HUES64 (cell line): ENCODE measurements around the gene AKNA.

Experiments
- H3K27ac ChIP-seq: 2 replicates; pipeline ENCODE4 v1.7.0; 2013; ENCODE audit warnings: low read depth, low read length, inconsistent platforms
- H3K27me3 ChIP-seq: 2 replicates; pipeline ENCODE4 v1.6.1; 2013; ENCODE audit warnings: mild to moderate bottlenecking, low read length; ENCODE audit not compliant: insufficient read depth
- H3K36me3 ChIP-seq: 2 replicates; pipeline ENCODE4 v1.6.1; 2013; ENCODE audit warnings: mild to moderate bottlenecking, low read length; ENCODE audit not compliant: insufficient read depth
- H3K4me1 ChIP-seq: 2 replicates; pipeline ENCODE4 v1.6.1; 2013; ENCODE audit warnings: mild to moderate bottlenecking, low read length, moderate library complexity; ENCODE audit not compliant: insufficient read depth
- H3K4me3 ChIP-seq: 2 replicates; pipeline ENCODE4 v1.5.1; 2013; ENCODE audit warnings: mild to moderate bottlenecking, low read length, moderate library complexity
- H3K9ac ChIP-seq: 2 replicates; pipeline ENCODE4 v1.6.1; 2013; ENCODE audit warnings: mild to moderate bottlenecking, low read depth, low read length
- H3K9me3 ChIP-seq: 2 replicates; pipeline ENCODE4 v1.6.1; 2013; ENCODE audit warnings: low read depth, low read length; ENCODE audit not compliant: insufficient read depth
- WGBS: fragments of 150-250, 120-280 bp; methylation state at CpG from one replicate; pipeline ENCODE4 v1.1.7; 2013; ENCODE audit warnings: missing lambda C conversion rate; 5-methylcytosine and 5-hydroxymethylcytosine counted together

The AKNA gene

DNA sequence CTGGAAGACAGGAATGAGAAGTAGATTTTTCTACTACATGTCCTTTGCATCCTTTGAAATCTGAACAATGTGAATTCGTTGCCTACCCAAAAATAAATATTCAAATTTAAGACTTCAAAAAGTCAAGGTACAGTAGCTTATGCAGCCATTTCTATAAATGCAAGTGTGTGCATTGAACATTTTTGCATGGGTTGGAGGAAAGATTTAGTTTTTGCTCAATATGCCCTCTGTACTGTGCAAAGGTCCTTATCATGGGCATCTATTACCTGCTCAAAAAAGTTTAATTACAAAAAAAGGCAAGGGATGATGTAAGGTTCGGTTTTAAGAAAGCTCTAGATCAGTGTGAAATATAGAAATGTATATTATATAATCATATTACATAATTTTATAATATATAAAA, 22.6 kb downstream of the AKNA start:
- H3K36me3 ChIP-seq: peaks cover 67% of the 10 kb centered on the region
- H3K4me3 ChIP-seq: no peak overlapping the region
- no peak overlapping the region for H3K27ac ChIP-seq
- peaks cover 8% of the 10 kb centered on the region for H3K4me1 ChIP-seq
- H3K27me3 ChIP-seq: no peaks in the 10 kb centered on the region
- no peaks in the 10 kb centered on the region for H3K9me3 ChIP-seq
- no peak overlapping the region for H3K9ac ChIP-seq
- WGBS: 71% methylated on average over 1 of the region's 2 CpGs

DNA sequence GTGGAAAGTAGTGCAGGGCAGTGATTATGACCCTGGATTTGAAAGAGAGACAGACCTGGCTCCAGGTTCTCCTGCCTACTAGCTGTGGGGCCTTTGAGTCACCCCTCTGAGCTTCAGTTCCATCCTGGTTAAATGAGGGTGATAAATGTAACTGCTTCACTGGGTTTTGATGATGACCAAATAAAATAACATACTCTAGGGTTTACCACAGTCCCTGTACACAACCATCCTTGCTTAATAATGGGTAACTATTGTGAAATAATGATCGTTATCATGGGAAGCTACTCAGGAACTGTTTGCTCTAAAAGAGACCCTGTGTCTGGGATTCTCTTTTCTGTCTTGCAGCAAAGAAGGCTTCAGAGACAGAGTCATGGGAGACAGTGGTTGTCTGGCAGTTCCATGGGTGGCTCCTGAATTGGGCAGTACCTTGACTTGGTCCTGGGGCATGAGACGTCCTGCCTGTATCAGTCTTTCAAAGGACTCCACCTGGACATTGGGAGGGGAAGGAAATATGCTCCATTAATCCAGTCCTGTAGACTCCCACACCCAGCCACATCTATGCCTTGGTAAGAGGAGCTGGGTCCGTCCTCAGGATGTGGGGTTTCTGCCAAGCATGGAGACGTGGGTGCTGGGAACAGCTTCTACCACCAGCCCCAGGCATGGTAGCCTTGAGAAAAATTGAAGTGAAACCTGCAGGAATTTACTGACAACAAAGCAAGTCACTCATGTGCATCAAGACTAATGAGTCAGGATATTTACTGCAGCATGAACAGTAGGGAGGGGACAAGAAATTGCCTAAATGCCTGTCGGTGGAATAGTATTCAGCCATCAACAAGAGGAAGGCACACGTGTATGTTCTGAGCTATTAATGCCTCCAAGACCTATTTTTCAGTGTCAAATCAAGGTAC, 23.4 kb downstream of the AKNA start:
- no peak overlapping the region for H3K4me3 ChIP-seq
- no peaks in the 10 kb centered on the region for H3K27me3 ChIP-seq
- H3K36me3 ChIP-seq: peaks cover 75% of the 10 kb centered on the region
- no peaks in the 10 kb centered on the region for H3K4me1 ChIP-seq
- H3K9me3 ChIP-seq: no peaks in the 10 kb centered on the region
- WGBS: 92% methylated on average over 6 of the region's 6 CpGs
- no peak overlapping the region for H3K9ac ChIP-seq
- no peak overlapping the region for H3K27ac ChIP-seq

DNA sequence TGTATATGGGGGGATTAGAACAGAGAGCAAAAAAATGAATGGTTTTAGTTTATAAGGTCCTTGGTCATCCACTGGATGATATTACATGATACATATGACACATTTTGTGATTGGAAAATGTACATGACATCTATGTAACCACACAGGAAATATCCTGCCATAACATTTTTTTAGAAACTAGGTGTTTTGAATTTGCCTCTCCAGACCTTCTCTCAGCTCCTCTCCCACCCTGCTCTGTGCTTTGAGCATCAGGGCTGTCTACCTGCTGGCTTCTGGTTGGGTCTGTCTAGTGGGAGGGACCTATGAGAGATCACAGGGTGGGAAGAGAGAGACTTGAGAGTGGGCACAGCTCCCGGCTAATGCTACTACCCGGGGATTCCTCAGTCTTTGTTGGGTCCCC, 24.4 kb downstream of the AKNA start:
- no peaks in the 10 kb centered on the region for H3K9me3 ChIP-seq
- no peak overlapping the region for H3K4me3 ChIP-seq
- WGBS: 93% methylated on average over 2 of the region's 2 CpGs
- H3K9ac ChIP-seq: no peak overlapping the region
- H3K27me3 ChIP-seq: no peaks in the 10 kb centered on the region
- H3K27ac ChIP-seq: no peak overlapping the region
- peaks cover 78% of the 10 kb centered on the region for H3K36me3 ChIP-seq
- no peaks in the 10 kb centered on the region for H3K4me1 ChIP-seq

- 95% methylated on average over 12 of the region's 12 CpGs for WGBS
- Histone ChIP-seq H3K4me3 (no peak overlapping the region), H3K9me3 (no peaks in the 10 kb centered on the region), H3K4me1 (no peaks in the 10 kb centered on the region), H3K36me3 (peaks cover 78% of the 10 kb centered on the region), H3K27me3 (no peaks in the 10 kb centered on the region), H3K9ac (no peak overlapping the region), H3K27ac (no peak overlapping the region)
These were observed 25.4 kb downstream of the AKNA start for GRCh38 chr9:114362394-114362793.

DNA sequence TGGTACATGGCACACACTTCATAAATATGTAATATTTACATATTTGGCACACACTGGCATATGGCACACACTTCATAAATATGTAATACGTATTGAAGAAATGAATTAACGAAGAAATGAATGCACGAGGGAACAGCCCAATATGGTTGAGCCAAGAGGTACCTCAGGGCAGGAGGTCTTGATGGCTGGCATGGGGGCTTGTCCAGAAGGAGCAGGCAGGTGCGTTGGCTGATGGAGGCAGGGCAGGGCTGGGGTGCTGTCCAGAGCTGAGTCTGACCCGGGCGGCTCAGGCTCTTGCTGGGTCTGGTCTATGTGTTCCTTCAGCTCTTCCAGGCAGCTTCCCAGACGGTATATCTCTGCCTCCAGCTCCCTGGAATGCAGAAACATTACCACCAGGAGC, 26.2 kb downstream of the AKNA start:
- H3K4me3 ChIP-seq: no peak overlapping the region
- no peaks in the 10 kb centered on the region for H3K4me1 ChIP-seq
- no peak overlapping the region for H3K9ac ChIP-seq
- WGBS: 96% methylated on average over 7 of the region's 7 CpGs
- H3K36me3 ChIP-seq: peaks cover 81% of the 10 kb centered on the region
- H3K27me3 ChIP-seq: no peaks in the 10 kb centered on the region
- no peaks in the 10 kb centered on the region for H3K9me3 ChIP-seq
- no peak overlapping the region for H3K27ac ChIP-seq

DNA sequence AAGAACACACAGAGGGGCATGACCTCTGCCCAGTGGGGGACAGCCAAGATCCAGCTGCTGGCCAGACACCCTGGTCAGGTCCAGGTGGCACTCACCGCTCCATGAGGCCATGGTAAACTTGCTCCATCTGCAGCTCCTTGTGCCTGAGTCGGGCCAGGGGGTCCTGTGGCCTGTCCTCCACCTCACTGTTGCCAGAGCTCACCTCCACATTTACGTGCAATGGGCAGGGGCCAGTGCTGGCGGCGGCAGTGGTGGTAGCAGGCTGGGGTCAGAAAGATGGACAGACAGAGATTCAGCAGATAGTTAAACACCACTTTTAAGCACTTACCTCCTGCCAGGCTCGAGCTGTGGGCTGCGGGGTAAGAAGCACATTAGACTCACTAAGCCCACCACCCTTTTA, 28.0 kb downstream of the AKNA start:
- H3K27me3 ChIP-seq: no peaks in the 10 kb centered on the region
- no peaks in the 10 kb centered on the region for H3K9me3 ChIP-seq
- H3K36me3 ChIP-seq: peaks cover 86% of the 10 kb centered on the region
- no peak overlapping the region for H3K4me3 ChIP-seq
- 96% methylated on average over 5 of the region's 7 CpGs for WGBS
- no peaks in the 10 kb centered on the region for H3K4me1 ChIP-seq
- H3K27ac ChIP-seq: no peak overlapping the region
- H3K9ac ChIP-seq: no peak overlapping the region

DNA sequence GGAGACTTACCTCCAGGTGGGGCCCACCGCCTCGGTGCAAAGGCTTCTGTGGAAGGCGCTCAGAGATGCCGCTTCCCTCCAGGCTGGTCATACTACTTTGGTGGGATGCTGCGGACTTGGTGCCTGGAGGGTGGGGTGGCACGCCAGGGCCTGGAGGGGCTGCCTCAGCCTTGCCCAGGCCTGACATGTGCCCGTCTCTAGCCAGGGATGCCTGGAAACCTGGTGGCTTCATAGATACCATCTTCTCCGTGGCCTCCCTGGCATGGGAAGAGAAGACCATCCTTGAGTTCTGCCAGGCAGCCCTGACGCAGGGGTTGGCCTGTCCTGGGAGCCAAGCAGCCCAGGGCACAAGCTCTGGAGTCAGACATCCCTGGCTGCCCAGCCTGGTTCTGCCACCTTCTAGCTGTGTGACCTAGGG, 29.9 kb downstream of the AKNA start:
- Histone ChIP-seq H3K4me1 (no peaks in the 10 kb centered on the region), H3K27me3 (no peaks in the 10 kb centered on the region), H3K4me3 (no peak overlapping the region), H3K36me3 (peaks cover 78% of the 10 kb centered on the region), H3K9ac (no peak overlapping the region), H3K9me3 (no peaks in the 10 kb centered on the region), H3K27ac (no peak overlapping the region)
- WGBS: 96% methylated on average over 9 of the region's 9 CpGs

DNA sequence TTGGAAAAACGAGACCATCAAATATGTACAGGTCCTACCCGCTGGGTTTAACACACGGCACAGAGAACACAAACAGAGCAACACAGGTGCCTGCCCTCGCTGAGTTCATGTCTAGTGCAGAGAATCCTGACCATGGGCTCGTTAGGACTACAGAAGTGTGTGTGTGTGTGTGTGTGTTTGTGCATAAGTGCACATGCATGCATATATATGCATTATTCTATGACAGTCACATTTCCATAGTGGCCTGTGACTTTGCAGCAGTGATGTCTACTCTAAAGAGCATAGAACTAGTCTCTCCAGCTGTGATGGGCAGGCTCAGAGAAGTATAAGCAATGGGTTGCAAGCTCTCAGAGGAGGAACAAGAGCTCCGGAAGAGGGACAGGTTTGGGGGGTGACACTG, 30.4 kb downstream of the AKNA start:
- no peaks in the 10 kb centered on the region for H3K4me1 ChIP-seq
- H3K36me3 ChIP-seq: peaks cover 75% of the 10 kb centered on the region
- WGBS: 96% methylated on average over 6 of the region's 6 CpGs
- H3K27me3 ChIP-seq: no peaks in the 10 kb centered on the region
- no peak overlapping the region for H3K4me3 ChIP-seq
- H3K27ac ChIP-seq: no peak overlapping the region
- H3K9me3 ChIP-seq: no peaks in the 10 kb centered on the region
- no peak overlapping the region for H3K9ac ChIP-seq

DNA sequence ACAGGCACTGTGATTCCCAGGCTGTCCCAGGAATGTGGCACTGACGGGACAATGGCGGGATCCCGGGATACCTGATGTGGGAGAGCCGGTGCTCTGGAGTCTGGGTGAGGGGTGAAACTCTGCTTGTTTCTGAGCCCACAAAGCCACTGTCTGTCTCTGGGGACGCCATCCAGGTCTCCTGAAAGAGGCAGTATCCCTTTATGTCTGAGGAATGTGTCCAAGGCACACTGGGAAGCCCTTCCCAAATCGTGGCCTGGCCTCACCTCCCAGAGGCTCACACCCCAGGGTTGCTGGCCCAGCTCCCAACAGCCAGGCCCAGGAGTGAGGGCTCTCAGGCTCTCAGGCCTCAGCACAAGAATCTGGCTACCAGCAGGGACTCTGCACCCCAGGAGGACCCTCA, 31.0 kb downstream of the AKNA start:
- Histone ChIP-seq H3K36me3 (peaks cover 69% of the 10 kb centered on the region), H3K4me3 (no peak overlapping the region), H3K9ac (no peak overlapping the region), H3K27ac (no peak overlapping the region), H3K27me3 (no peaks in the 10 kb centered on the region), H3K9me3 (no peaks in the 10 kb centered on the region), H3K4me1 (no peaks in the 10 kb centered on the region)
- 93% methylated on average over 6 of the region's 6 CpGs for WGBS

- Histone ChIP-seq H3K27me3 (no peaks in the 10 kb centered on the region), H3K4me1 (no peaks in the 10 kb centered on the region), H3K9ac (no peak overlapping the region), H3K36me3 (peaks cover 66% of the 10 kb centered on the region), H3K27ac (no peak overlapping the region), H3K4me3 (no peak overlapping the region), H3K9me3 (no peaks in the 10 kb centered on the region)
- 97% methylated on average over 6 of the region's 6 CpGs for WGBS
These were observed 32.0 kb downstream of the AKNA start for GRCh38 chr9:114355821-114356220.

- Histone ChIP-seq H3K27me3 (no peaks in the 10 kb centered on the region), H3K4me1 (peaks cover 10% of the 10 kb centered on the region), H3K36me3 (peaks cover 58% of the 10 kb centered on the region), H3K4me3 (no peak overlapping the region), H3K9ac (no peak overlapping the region), H3K27ac (no peak overlapping the region), H3K9me3 (no peaks in the 10 kb centered on the region)
- 97% methylated on average over 4 of the region's 4 CpGs for whole genome bisulfite sequencing
These were observed 35.9 kb downstream of the AKNA start for GRCh38 chr9:114351932-114352331.
